ENCODE results near the gene WDPCP.
"Not testable (repeated sequence)": the region's sequence is repeated elsewhere in the genome, so short reads cannot be mapped to it uniquely, and the experiment has no call there.

WDPCP gene

GRCh38 chr2:63614983-63615945, 27.0 kb upstream of the WDPCP start:
- no peak overlapping the region for H3K4me3 ChIP-seq (ENCODE audit: low read length in 2 of 2)
- H3K4me1 ChIP-seq (ENCODE audit: control insufficient read depth in 2 of 2, insufficient read depth in 2 of 2, low read length in 2 of 2): no peaks in the 10 kb centered on the region
- no peaks in the 10 kb centered on the region for H3K27me3 ChIP-seq (ENCODE audit: control insufficient read depth in 2 of 2, insufficient read depth in 2 of 2, low read length in 2 of 2)
- H3K9ac ChIP-seq (ENCODE audit: low read depth in 1 of 2, low read length in 2 of 2): no peak overlapping the region
- H3K36me3 ChIP-seq (ENCODE audit: control insufficient read depth in 2 of 2, insufficient read depth in 2 of 2, low read length in 2 of 2): no peaks in the 10 kb centered on the region
- no peak overlapping the region for H3K27ac ChIP-seq (ENCODE audit: low read depth in 2 of 2, low read length in 2 of 2)
- no peaks in the 10 kb centered on the region for H3K9me3 ChIP-seq (ENCODE audit: control insufficient read depth in 2 of 2, low read length in 2 of 2)

DNA sequence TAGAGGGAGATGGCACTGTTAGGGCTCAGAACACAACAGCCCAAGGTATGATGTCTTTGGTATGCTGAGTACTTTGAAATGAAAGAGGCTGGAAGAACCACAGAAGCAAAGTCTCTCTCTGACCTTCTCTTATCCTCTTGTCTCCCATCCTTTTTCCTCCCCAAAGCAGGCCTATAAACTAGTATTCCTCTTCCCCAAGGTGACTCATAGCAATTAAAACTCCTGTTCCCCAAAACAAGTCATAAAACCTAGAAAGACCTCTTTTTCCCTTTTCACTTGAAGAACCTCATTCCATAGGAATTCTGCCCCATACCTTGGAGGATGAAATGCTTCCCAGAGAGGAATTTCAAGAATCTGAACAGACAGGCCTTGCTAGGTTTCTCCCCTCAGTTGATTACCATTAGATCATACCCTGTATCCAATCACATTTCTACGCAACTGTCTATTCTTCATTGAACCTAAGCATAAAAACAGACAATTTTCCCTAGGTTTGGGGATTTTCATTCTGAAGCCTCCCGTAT, 26.2 kb upstream of the WDPCP start:
- Histone ChIP-seq H3K9ac (ENCODE audit: low read depth in 1 of 2, low read length in 2 of 2) (no peak overlapping the region), H3K36me3 (ENCODE audit: control insufficient read depth in 2 of 2, insufficient read depth in 2 of 2, low read length in 2 of 2) (no peaks in the 10 kb centered on the region), H3K27ac (ENCODE audit: low read depth in 2 of 2, low read length in 2 of 2) (no peak overlapping the region), H3K27me3 (ENCODE audit: control insufficient read depth in 2 of 2, insufficient read depth in 2 of 2, low read length in 2 of 2) (no peaks in the 10 kb centered on the region), H3K9me3 (ENCODE audit: control insufficient read depth in 2 of 2, low read length in 2 of 2) (no peaks in the 10 kb centered on the region), H3K4me1 (ENCODE audit: control insufficient read depth in 2 of 2, insufficient read depth in 2 of 2, low read length in 2 of 2) (no peaks in the 10 kb centered on the region), H3K4me3 (ENCODE audit: low read length in 2 of 2) (no peak overlapping the region)

DNA sequence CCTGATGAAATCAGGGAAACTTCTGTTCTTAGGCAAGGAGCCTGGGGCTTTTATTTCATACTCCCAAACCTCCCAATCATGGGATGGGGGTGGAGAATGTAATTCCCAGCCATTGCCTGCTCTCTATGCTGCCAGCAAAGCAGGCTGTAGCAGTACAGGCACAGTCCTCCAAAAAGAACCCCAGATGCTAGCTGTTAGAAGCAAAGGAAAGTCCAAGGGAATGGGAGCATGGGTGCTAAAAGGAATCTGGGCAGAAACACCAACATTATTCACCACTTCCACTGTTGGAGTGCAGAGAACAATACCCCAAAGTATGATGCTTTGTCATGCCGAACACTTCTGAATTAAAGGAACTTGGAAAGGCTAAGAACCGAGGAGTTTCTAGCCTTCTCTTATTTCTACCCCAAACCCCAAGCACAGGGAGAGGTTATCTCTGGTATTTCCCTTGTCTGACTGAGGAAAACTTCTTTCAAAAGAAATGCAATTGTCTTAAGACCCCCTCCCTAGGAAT, 25.2 kb upstream of the WDPCP start:
- H3K4me1 ChIP-seq (ENCODE audit: control insufficient read depth in 2 of 2, insufficient read depth in 2 of 2, low read length in 2 of 2): no peaks in the 10 kb centered on the region
- H3K4me3 ChIP-seq (ENCODE audit: low read length in 2 of 2): no peak overlapping the region
- H3K9ac ChIP-seq (ENCODE audit: low read depth in 1 of 2, low read length in 2 of 2): no peak overlapping the region
- H3K36me3 ChIP-seq (ENCODE audit: control insufficient read depth in 2 of 2, insufficient read depth in 2 of 2, low read length in 2 of 2): no peaks in the 10 kb centered on the region
- H3K27me3 ChIP-seq (ENCODE audit: control insufficient read depth in 2 of 2, insufficient read depth in 2 of 2, low read length in 2 of 2): no peaks in the 10 kb centered on the region
- H3K9me3 ChIP-seq (ENCODE audit: control insufficient read depth in 2 of 2, low read length in 2 of 2): no peaks in the 10 kb centered on the region
- H3K27ac ChIP-seq (ENCODE audit: low read depth in 2 of 2, low read length in 2 of 2): no peak overlapping the region

- H3K27me3 ChIP-seq (ENCODE audit: control insufficient read depth in 2 of 2, insufficient read depth in 2 of 2, low read length in 2 of 2): no peaks in the 10 kb centered on the region
- no peaks in the 10 kb centered on the region for H3K9me3 ChIP-seq (ENCODE audit: control insufficient read depth in 2 of 2, low read length in 2 of 2)
- H3K27ac ChIP-seq (ENCODE audit: low read depth in 2 of 2, low read length in 2 of 2): no peak overlapping the region
- H3K4me1 ChIP-seq (ENCODE audit: control insufficient read depth in 2 of 2, insufficient read depth in 2 of 2, low read length in 2 of 2): no peaks in the 10 kb centered on the region
- H3K4me3 ChIP-seq (ENCODE audit: low read length in 2 of 2): no peak overlapping the region
- no peak overlapping the region for H3K9ac ChIP-seq (ENCODE audit: low read depth in 1 of 2, low read length in 2 of 2)
- peaks cover 15 to 17% of the 10 kb centered on the region in 2 donors for H3K36me3 ChIP-seq (ENCODE audit: control insufficient read depth in 2 of 2, insufficient read depth in 2 of 2, low read length in 2 of 2)
Measured at GRCh38 chr2:63610525-63610924, 22.2 kb upstream of the WDPCP start.

DNA sequence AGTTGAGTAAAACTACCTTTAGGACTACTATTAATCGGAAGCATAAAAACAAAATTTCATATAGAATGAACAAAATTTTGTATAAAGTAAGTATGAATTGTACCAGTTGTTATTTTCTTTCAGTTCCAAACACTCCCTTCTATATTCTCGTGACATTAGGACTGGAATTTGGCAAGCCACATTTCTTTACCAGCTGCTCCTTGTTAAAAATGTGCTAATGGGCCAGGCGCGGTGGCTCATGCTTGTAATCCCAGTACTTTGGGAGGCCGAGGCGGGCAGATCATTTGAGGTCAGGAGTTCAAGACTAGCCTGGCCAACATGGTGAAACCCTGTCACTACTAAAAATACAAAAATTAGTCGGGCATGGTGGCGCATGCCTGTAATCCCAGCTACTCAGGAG, 20.6 kb upstream of the WDPCP start:
- not testable (repeated sequence) for H3K4me3 ChIP-seq (ENCODE audit: low read length in 2 of 2); H3K9ac ChIP-seq (ENCODE audit: low read depth in 1 of 2, low read length in 2 of 2)

DNA sequence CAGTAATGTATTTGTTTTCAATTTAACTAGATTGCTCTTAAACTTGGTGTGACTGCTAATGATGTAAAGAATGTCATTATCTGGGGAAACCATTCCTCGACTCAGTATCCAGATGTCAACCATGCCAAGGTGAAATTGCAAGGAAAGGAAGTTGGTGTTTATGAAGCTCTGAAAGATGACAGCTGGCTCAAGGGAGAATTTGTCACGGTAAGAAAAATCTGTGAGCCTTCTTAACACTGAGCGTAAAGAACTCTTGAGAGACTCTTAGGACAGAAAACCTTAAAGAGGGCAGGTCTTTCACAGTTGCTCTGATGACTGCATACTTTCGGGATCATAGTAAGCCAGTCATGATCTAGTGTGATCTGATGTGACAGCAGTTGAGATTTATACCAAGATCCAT, 16.4 kb upstream of the WDPCP start:
- Histone ChIP-seq H3K4me1 (ENCODE audit: control insufficient read depth in 2 of 2, insufficient read depth in 2 of 2, low read length in 2 of 2) (no peaks in the 10 kb centered on the region), H3K27ac (ENCODE audit: low read depth in 2 of 2, low read length in 2 of 2) (no peak overlapping the region), H3K27me3 (ENCODE audit: control insufficient read depth in 2 of 2, insufficient read depth in 2 of 2, low read length in 2 of 2) (no peaks in the 10 kb centered on the region), H3K9me3 (ENCODE audit: control insufficient read depth in 2 of 2, low read length in 2 of 2) (no peaks in the 10 kb centered on the region), H3K36me3 (ENCODE audit: control insufficient read depth in 2 of 2, insufficient read depth in 2 of 2, low read length in 2 of 2) (peaks cover 41 to 51% of the 10 kb centered on the region in 2 donors), H3K9ac (ENCODE audit: low read depth in 1 of 2, low read length in 2 of 2) (no peak overlapping the region), H3K4me3 (ENCODE audit: low read length in 2 of 2) (no peak overlapping the region)

More for the DNA sequence above, 20.6 kb upstream of the WDPCP start:
- not testable (repeated sequence) for H3K27ac ChIP-seq (ENCODE audit: low read depth in 2 of 2, low read length in 2 of 2); H3K9me3 ChIP-seq (ENCODE audit: control insufficient read depth in 2 of 2, low read length in 2 of 2); H3K27me3 ChIP-seq (ENCODE audit: control insufficient read depth in 2 of 2, insufficient read depth in 2 of 2, low read length in 2 of 2); H3K4me1 ChIP-seq (ENCODE audit: control insufficient read depth in 2 of 2, insufficient read depth in 2 of 2, low read length in 2 of 2)
- peaks cover 29 to 30% of the 10 kb centered on the region in 2 donors for H3K36me3 ChIP-seq (ENCODE audit: control insufficient read depth in 2 of 2, insufficient read depth in 2 of 2, low read length in 2 of 2)

DNA sequence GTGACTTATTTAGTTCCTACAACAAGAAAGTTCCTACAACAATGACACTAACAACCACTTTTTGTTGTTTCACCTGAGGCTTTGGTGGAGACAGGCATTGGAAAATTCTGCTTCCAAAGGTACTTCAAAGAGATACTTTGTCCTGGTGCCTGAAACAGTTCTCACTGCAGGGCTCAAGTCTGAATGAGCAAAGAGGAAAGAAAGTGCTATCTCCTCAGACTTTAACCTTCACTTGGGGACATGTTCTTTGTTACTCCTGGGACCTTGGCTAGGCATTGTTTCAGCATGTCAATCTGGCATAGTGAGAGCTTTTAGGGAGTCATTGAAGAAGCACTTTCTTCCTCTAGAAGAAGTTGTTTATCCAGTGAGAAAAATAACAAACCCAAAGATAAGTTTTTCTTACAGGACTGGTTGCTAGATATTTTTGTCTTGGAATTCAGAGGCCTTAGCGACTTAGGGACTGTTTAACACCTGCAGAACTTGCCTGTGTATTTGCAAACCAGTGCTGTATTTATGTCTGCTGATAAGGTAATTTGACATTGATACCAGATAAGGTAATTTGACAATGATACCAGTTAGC, 12.7 kb upstream of the WDPCP start:
- no peaks in the 10 kb centered on the region for H3K9me3 ChIP-seq (ENCODE audit: control insufficient read depth in 2 of 2, low read length in 2 of 2)
- no peak overlapping the region for H3K4me3 ChIP-seq (ENCODE audit: low read length in 2 of 2)
- H3K36me3 ChIP-seq (ENCODE audit: control insufficient read depth in 2 of 2, insufficient read depth in 2 of 2, low read length in 2 of 2): peaks cover 41 to 45% of the 10 kb centered on the region in 2 donors
- no peak overlapping the region for H3K9ac ChIP-seq (ENCODE audit: low read depth in 1 of 2, low read length in 2 of 2)
- H3K27me3 ChIP-seq (ENCODE audit: control insufficient read depth in 2 of 2, insufficient read depth in 2 of 2, low read length in 2 of 2): no peaks in the 10 kb centered on the region
- H3K4me1 ChIP-seq (ENCODE audit: control insufficient read depth in 2 of 2, insufficient read depth in 2 of 2, low read length in 2 of 2): peaks cover 0 to 5% of the 10 kb centered on the region in 2 donors
- no peak overlapping the region for H3K27ac ChIP-seq (ENCODE audit: low read depth in 2 of 2, low read length in 2 of 2)

- Histone ChIP-seq H3K4me3 (ENCODE audit: low read length in 2 of 2) (no peak overlapping the region), H3K9ac (ENCODE audit: low read depth in 1 of 2, low read length in 2 of 2) (no peak overlapping the region), H3K9me3 (ENCODE audit: control insufficient read depth in 2 of 2, low read length in 2 of 2) (no peaks in the 10 kb centered on the region), H3K27ac (ENCODE audit: low read depth in 2 of 2, low read length in 2 of 2) (no peak overlapping the region), H3K27me3 (ENCODE audit: control insufficient read depth in 2 of 2, insufficient read depth in 2 of 2, low read length in 2 of 2) (no peaks in the 10 kb centered on the region), H3K4me1 (ENCODE audit: control insufficient read depth in 2 of 2, insufficient read depth in 2 of 2, low read length in 2 of 2) (peaks cover 0 to 5% of the 10 kb centered on the region in 2 donors), H3K36me3 (ENCODE audit: control insufficient read depth in 2 of 2, insufficient read depth in 2 of 2, low read length in 2 of 2) (peaks cover 35 to 39% of the 10 kb centered on the region in 2 donors)
Measured at GRCh38 chr2:63598981-63599380, 10.7 kb upstream of the WDPCP start.

DNA sequence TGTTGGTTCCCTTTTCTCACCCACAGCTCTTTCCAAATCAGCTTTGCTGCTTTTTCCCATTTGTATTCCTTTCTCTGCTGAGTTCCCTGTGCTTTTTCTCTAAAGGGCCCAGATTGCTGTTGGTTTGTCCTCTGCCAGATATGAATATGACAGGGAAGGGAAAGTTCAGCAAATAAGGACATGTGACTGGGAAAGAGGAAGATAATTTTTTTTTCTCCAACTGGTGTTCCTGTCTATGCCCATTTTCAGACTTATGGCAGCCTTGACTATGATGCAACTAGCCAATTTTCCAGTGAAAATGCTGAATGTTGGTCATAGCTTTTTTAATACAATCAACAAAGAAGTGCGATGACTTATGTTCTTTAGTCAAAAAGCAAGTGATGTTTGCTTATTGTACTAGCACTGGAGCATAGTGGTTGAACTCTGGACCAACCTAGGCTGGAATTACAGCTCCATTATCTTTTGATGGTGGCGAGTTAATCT, 8.2 kb upstream of the WDPCP start:
- Histone ChIP-seq H3K36me3 (ENCODE audit: control insufficient read depth in 2 of 2, insufficient read depth in 2 of 2, low read length in 2 of 2) (peaks cover 32 to 37% of the 10 kb centered on the region in 2 donors), H3K9me3 (ENCODE audit: control insufficient read depth in 2 of 2, low read length in 2 of 2) (no peaks in the 10 kb centered on the region), H3K27me3 (ENCODE audit: control insufficient read depth in 2 of 2, insufficient read depth in 2 of 2, low read length in 2 of 2) (no peaks in the 10 kb centered on the region), H3K4me1 (ENCODE audit: control insufficient read depth in 2 of 2, insufficient read depth in 2 of 2, low read length in 2 of 2) (peaks cover 0 to 5% of the 10 kb centered on the region in 2 donors), H3K9ac (ENCODE audit: low read depth in 1 of 2, low read length in 2 of 2) (no peak overlapping the region), H3K27ac (ENCODE audit: low read depth in 2 of 2, low read length in 2 of 2) (no peak overlapping the region), H3K4me3 (ENCODE audit: low read length in 2 of 2) (no peak overlapping the region)

DNA sequence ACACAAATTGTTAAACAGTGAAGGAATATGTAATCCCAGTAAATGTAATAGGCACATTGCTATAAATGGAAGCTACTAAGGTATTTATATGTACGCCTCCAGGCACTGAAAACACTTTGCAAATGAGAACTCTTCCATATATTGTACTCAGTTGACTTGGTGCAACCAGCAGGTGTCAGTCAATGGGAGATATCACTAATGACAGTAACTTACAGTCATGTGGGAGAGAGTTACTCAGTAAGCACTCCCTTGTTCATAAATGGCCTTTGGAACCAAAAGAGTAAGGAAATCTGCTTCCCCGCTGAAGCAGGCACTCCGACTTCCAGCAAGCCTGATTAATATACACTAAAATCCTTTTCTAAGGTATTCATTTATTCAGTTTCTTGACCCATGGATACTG, 6.4 kb upstream of the WDPCP start:
- Histone ChIP-seq H3K9me3 (ENCODE audit: control insufficient read depth in 2 of 2, low read length in 2 of 2) (no peaks in the 10 kb centered on the region), H3K36me3 (ENCODE audit: control insufficient read depth in 2 of 2, insufficient read depth in 2 of 2, low read length in 2 of 2) (peaks cover 22 to 27% of the 10 kb centered on the region in 2 donors), H3K27me3 (ENCODE audit: control insufficient read depth in 2 of 2, insufficient read depth in 2 of 2, low read length in 2 of 2) (no peaks in the 10 kb centered on the region), H3K4me1 (ENCODE audit: control insufficient read depth in 2 of 2, insufficient read depth in 2 of 2, low read length in 2 of 2) (peaks cover 6 to 10% of the 10 kb centered on the region in 2 donors), H3K4me3 (ENCODE audit: low read length in 2 of 2) (no peak overlapping the region), H3K27ac (ENCODE audit: low read depth in 2 of 2, low read length in 2 of 2) (no peak overlapping the region), H3K9ac (ENCODE audit: low read depth in 1 of 2, low read length in 2 of 2) (no peak overlapping the region)

All from mucosa of rectum (tissue), 2 donors.